Kasumi-1 (cell line): ENCODE data around the gene ANKRD13D.

ENCODE experiments used
- DNase-seq, 2 experiments: peaks; one replicate each; lab custom pipeline; 2025; lab: John Stamatoyannopoulos, UW

Gene ANKRD13D

DNA sequence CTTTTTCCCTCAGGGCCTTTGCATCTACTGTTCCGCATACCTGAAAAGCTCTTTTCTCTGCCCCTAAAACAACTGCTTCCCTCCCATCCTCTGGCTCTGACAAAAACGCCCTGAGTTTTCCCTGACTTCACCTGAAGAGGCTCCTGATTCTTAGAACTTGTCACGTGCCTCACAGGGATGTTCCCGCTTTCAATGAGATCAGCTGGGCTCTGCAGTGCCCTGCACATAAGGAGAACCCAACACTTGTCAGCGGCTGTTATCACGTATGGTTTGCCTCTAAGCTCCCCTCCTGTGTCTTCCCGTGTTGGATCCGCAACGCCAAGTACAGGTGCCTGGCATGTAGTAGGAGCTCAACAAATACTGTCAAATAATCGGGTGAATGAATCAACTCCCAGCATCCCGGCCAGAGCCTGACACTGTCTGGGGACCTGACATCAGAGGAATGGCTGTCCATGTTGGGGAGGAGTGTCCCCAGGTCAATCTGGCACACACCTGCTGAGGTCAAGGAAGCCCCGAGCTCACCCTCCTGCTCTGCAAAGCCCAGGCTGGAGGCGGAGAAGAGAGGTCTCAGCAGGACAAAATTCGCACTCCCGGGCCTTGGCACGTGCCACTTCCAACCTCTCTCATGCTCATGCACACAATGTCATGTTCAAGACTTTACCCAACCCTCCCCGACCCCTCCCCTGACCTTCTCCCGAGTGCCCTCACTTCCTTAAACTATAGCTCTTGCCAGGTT lies 27.0 kb upstream of the ANKRD13D start:
- no peak for DNase-seq

DNA sequence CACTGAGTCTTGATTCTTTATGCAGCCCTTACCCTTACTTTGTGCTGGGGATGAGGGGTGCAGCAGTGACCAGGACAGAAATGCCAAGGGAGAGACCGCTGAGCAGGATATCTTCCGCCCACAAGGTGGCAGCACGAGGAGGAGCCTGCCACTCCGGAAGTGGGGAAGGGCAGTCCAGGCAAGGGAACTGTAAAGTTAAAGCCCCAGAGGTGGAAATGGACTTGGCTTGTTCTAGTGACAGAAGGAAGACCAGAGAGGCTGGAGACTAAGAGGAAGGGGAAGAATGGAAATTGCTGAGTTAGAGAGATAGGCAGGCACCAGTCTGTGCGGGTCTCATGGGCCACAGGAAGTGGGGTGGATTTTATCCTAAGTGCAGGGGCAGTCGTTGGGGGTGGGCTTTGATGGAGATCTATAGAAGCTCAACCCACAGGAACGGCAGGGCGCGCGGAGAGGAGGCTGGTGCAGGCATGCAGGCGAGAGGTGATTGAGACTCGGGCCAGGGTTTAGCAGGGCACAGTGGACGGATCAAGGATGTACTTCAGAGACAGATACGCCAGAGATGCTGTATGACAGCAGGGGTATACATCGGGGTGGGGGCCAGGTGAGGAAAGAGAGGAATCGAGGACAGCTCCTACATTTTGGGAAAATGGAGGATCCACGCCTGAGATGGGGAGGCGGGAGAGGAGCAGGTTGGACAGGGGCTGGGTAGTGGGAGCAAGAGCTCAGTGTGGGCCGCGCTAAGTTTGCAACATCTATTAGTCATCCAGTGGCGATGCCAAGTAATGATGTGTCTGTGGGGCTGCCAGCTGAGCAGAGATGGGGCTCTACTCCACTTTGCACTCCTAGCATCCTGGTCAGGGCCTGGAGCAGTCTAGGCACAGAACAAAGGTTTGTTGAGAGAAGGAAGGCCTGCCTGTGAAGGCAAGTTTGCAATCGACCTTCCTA lies 26.1 kb upstream of the ANKRD13D start:
- DNase-seq, result peak; percentile 86 to 89

DNA sequence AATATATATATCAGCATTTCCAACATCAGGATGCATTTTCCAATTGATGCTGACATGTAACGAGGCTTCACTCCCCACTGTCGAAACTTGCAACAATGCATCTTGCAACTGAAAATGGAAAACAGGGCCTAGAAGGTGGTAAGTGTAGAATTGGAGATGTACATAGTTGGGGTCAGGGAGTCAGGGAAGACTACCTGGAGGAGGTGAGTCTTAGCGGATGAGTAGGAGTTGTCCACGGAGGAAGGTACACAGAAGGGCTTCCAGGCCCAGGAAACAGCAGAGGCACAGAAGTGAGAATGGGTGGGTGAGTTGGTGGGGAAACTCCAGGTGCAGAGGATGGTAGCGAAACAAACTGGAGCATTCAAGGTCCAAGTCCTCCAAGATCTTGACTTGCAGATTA lies 24.8 kb upstream of the ANKRD13D start:
- no peak for DNase-seq

DNA sequence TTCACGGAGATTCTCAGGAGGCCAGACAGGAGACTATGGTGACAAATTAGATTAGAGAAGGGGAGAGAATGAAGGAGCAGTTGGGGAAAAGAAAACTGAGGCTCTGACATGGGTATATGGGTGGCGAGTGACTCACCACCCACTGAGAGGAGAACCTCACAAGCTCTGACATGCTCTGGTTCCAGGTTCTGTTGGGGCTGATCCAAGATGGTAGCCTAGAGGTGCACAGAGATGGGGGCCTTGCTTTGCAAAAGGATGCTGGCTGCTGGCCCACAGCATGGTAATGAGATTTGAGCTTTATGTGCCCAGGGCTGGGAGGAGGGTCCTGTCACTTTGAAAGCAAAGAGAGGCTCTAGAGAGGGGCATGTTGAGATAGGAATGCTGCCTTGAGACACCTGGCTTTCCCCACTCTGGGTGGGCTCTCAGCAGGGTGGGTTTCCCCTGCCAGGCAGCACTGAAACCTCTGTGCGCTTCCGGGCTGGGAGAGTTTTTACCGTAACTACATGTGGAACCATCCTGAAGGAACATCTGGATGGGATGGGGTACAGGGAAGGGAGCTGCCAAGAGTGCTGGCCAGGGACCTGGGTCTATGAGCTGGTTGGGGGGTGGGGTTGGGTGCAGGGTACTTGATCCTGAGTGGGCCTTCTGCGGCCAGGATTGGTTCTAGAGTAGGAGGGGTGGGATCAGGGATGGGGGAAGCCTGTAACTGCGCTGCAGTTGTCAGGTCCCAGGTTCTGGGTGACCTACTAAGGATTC lies 24.0 kb upstream of the ANKRD13D start:
- no peak for DNase-seq

DNA sequence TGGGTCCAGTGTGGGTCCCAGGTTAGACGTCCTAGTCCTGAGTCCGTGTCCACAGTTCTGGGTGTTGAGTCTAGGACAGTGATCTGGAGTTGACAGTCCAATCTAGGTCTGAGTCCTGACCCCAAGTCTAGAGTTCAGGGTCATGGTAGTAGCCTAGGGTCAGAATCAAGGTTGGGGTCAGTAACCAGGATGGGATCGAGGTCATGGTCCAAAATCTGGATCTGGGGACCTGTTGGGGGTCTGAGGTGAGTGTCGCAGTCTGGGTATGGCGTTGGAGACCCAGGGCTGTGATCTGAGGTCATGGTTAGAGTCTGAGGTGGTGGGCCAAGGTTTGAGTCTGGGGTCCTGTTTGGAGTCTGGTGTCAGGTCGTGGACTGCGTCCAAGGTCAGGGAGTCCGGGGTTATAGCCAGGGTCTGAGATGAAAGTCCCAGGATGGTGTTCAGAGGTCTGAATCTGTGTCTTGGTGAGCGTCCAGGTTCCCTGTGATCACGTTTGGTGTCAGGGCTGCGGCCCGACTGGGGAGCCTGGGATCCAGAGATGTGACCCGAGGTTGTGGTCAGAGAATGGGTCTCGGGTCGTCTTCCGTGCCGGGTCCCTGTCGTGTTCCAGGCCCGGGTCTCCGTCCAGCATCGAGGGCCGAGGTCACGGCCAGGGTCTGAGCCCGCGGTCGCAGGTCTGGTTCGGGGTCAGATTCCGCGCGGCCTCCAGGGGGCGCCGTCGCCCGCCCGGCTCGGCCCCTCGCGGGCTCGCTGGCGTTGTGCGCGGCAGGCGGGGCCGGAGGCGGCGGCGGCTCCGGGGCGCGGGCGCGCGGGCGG lies 23.3 kb upstream of the ANKRD13D start:
- peak in 1 of 2 experiments; percentile 15 for DNase-seq

DNA sequence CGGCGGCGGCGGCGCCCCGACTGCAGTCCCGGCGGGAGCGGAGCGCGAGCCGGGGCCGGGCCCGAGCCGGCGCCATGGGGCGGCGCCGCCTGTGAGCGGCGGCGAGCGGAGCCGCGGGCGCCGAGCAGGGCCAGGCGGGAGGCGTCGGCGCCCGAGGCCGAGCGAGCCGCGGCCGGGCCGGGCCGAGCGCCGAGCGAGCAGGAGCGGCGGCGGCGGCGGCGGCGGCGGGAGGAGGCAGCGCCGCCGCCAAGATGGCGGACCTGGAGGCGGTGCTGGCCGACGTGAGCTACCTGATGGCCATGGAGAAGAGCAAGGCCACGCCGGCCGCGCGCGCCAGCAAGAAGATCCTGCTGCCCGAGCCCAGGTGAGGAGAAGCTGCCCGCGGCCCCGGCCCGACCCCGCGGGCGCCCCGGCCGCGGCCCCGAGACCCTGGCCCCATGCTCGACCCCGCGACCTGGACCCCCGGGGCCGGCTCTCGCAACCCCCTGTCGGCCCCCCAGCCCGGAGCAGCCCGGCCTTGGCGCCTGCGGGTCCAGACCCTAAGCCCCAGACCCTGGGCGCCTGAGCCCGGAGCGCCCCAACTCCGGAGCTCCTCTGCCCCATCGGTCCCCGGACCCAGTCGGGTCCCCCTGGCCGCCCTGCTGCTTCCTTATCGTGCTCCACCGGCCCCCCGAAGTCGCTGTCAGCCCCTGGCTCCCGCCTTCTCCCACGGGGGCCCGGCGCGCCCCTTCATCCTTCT lies 22.5 kb upstream of the ANKRD13D start, which contains the start of gene GRK2:
Gene GRK2, plus strand, starts transcription at position 25 of the 739 bp plus-strand sequence. Its CDS starts 227 bp downstream, at position 252.
- DNase-seq, result peak in 1 of 2 experiments; percentile 24

DNA sequence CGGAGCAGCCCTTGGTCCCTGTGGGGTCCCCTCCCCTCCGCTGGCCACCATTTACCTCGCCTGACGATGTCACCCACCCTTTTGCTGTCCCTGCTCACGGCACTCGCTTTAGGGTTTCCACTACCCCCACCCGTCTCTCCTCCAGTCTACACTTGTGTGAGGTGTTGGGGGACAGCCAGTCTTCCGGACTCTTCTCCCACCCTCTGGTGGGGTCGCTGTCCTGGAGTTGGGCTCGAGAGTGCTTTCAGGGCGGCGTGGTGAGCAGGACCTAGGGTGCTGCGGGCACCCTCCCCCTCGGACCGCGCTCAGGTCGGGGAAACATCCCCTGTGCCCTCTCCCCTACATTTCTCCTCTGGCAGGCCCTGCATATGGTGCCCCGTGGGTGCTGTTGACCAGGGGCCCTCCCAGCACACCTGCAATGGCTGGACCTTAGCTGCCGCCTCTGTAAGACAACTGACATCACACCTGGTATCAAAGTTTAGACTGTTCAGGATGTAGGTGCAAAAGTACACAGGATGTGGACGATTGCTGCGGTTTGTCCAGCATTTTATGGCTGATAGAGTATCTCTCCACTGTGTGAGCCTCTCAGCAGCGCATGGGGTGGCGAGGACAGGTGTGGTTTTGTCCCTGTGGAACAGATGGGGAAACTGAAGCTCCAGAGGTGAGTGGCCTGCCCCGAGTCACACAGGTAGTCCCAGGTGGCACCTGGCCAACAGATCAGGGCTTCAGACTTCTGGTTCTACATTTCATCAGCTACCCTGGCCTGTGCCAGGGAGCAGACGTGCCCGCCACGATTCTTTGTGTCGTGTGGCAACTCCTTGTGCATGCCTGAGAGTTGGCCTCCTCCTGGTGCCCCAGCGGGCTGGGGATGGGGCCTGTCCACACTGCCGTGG lies 21.7 kb upstream of the ANKRD13D start:
- DNase-seq, result peak in 1 of 2 experiments; percentile 28

DNA sequence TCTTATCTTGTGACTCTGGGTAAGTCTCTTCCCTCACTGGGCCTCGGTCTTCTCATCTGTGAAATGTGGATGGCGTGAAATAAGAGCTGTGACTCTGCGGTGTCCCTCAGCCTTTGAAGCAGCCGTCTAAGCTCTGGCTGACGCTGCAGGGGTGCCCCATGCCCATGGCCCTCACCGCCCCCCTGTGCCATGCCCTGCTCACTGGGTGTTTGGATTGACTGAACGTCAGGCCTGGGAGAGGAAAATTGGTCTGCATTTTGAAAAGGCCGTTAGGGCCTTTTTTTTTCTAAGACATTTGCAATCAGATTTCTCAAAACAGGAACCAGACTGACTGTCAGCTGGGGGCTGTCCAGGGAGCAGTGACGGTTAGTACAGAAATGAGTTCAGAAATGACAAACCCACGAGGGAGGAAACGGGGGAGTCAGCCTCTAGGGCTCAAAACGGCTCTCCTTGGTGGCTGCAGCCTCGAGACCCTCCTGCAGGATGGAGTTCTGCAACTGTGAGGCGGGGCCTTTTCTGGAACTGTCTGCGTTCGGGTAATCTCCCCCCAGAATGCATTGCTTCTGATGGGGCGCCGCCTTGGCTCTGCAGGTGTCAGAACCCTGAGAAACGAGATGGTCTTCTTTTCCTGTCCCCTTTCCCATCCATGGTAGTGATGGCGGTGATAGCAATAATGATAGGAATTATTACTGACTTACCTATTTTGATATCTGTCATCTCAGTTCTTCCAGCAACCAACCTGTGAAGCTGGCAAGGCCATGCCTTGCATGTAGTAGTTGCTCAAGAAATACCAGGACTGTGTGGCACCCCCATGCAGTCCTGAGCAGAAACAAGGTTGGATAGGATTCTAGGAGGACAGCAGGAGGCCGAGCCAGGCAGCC lies 20.8 kb upstream of the ANKRD13D start:
- DNase-seq, result peak; percentile 99

DNA sequence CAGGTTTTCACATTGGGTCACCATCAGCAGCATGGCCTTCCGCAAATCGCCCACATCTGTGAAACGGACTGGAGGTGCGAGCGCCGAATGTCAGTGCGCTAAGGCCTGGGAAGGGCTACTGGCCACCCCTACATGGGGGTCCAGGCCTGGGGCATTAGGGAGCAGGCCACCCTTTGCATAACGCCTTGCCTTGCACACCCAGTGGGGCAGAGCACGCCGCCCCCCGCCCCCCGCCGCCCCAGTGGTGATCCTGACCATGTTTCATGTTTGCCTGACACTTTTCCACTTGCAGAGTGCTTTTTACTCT lies 20.2 kb upstream of the ANKRD13D start:
- no peak for DNase-seq

DNA sequence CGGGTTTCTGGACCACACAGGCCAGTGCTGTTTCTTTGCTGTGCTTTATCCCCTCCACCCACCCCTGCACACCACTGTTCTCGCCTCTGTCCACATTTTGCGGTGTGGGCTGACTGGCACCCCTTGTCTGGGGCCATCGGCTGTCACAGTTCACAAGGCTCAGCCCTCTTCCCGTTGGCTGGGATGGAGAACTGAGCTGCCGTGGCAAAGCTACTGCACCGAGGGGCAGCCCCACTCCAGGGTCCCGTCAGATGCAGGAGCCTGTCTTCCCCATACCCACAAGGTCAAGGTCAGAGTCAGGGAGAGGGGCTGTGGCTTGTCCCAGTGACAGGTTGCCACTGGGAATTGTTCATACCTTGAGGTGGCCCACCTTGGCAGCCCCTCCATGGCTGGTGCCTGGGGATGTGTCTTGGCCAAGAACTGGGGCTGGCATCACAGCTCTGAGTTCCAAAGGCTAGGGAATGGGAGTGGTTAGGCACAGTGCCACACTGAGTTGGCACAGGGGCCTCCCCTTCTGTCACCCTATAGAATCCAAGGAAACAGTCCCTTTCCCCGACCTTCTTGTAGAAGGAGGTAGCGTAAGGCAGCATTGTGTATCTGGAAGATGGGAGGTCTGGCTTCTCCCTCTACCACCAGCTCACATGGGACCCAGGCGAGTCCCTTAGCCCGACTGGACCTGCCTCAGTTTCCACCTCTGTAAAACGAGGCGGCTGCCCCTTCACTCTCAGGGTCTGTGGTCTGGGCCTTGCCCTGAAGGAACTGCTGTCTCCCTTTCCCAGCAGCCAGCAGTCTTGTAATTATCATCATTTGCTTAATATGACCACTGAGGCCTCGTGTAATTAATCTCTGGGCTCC lies 19.5 kb upstream of the ANKRD13D start:
- peak; percentile 23 to 39 for DNase-seq

DNA sequence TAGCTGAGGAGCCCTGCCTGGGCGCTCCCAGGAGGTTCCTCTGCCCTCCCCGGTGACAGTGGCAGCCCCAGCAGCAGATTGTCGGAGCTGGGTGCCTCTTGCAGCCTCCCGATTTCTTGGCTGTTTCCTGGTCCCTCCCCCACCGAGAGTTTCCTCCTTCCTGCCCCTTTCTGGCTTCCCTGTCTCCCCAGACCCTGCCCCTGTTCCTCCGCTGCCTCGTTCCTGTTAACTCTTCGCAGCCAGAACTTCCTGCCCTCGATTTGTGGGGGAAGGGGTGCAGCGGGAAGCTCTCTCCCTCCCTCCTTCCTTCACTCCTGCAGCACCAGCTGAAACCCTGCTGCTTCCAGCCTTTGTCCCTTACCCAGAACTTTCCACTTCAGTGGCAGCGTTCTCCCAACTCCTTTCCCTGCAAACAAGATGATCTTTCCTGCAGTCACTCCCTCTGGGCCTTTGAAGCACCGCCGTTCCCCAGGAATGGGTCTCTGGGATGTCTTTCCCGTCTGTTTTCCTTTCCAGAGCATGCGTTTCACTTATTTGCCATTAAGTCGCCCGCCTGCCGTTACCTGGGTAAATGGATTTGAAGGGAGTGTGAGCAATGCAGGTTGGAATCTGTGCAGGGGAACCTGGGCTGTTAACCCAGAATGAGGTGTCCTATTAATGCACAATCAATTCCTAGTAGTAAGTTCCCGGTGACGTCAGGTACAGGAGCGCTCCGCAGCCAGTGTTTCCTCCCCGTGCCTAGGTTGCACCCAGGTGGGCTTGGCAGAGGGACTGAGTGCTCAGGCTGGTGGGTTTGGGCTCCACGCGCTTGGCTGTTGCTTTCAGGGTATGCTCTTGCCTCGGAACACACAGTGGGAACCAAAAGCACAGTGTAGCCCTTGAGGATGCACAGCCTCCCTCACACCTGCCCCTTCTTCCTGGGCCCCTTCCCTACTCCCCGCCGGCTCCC lies 18.6 kb upstream of the ANKRD13D start:
- peak; percentile 96 for DNase-seq

DNA sequence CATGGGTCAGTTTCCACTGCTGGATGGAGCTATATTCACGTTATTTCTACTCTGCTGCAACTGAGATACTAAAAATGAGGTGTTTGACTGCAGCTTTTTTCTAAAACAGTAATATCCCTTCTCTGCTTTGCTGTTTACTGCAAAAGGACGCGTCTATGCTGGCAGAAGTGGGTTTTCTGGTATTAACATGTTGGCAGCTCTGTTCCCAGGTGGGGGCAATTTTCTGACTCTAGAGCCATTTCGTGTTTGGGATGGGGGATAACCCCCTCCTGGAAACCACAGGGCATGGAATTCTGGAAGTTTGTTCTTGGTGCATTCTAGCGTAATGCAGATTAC lies 17.9 kb upstream of the ANKRD13D start:
- DNase-seq, result no peak

DNA sequence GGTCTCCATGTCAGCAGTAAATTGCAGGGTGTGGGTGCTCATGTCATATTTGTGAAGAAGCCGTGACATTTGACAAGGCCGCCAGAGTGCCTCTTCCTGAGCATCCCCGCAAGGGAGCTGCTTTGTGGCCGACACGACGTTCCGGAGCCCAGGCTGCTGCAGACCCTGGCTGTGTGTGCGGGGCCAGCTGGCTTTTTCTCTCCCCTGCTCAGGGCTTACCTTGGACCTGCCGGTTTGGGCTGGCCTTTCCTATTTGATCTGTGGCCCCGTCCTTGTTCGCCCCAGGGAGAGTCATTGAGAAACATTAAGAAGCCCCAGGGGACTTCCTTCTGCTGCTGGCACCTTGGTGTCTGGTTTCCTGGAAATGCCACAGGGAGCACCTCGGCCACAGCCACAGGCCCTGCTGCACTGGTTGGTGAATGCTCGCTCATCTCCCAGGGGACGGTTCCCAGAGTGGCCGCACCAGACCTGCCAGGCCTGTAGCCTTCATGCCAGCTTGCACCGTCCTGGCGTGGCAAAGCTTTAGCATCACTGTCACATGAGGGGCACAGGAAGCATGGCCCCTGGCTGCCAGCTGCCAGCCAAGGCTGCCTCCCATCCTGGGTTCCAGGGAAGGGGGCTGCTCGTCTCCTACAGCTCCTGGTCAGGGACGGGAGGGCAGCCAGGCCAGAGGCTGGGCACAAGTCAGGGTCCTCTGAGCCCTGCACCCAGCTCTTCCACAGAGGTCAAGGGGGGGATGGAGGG lies 17.4 kb upstream of the ANKRD13D start:
- peak; percentile 66 to 70 for DNase-seq

DNA sequence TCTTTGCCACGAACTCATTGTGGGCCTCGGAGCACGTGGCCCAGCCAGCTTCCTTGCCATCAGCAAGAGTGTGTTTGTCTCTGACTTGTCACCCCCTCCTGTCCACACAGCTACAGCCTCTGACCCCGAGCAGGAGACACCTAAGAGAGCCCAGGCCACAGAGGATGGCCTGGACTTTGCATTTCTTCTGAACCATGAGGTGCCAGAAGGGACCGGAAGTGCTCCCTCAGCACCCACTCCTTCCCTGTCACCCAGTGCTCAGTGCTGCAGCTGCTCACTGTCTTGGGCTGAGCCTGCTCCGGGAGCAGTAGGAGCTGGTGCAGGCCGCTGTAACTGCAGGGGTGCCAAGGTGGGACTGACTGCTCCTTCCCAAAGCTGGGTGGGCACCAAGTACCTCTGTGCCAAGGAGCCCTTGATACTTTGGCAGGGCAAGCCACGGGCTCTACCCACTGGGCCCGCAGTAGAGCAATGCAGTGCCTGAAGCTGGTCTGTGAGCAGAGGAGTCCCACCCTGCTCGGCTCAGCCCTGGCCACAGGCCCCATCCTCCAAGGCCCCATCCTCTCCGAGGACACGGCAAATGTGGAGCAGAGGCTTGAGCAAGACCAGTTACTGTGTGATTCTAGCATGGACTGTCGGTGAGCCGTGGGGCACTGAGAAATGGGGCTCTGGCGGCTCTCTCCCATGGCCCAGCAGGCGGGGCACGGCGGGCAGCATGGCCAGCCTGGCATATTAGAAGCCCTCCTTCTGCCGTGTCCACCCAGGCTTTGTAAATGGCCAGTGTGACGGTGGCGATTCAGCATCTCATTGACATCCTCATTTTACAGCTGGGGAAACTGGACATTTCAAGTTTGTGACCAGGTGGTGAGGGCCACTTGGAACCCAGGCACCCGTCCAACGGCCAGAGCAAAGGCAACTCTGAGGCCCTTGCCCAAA lies 16.5 kb upstream of the ANKRD13D start:
- DNase-seq, result no peak
